Renal cortex interstitium (tissue), 15 donors: ENCODE results near the gene SULT1A1. TPM values are rescaled to one million over a fixed set of nuclear protein-coding genes. Genes with fewer than 3 reads are reported as not detected.
"Not testable (repeated sequence)": the region's sequence is repeated elsewhere in the genome, so short reads cannot be mapped to it uniquely, and the experiment has no call there.

ENCODE experiments used
- DNase-seq, 11 donors: peaks; one replicate each; pipeline ENCODE4 v3.0.0-alpha.2; 2013; ENCODE audit warnings: low read depth in 9 of 11, low spot score in 4 of 11; ENCODE audit errors: extremely low read depth in 1 of 11
- long read RNA-seq, 16 experiments: transcript quantifications; one replicate each; lab custom pipeline, GENCODE V29; 2026
- polyA plus RNA-seq, 3 donors: library from polyadenylated mRNA; unstranded; fragments of 120-200 nt; gene quantifications; one replicate each; pipeline ENCODE4 v1.2.1, GENCODE V29; 2013; ENCODE audit not compliant: insufficient read length in 3 of 3

Gene SULT1A1
- 10 to 100 TPM; 20.7 to 25.8 (median 21.0) TPM for polyA plus RNA-seq
- long read RNA-seq, donor 1, full-length matches to known transcripts = 17 of 23 reads
- long read RNA-seq, donor 1, partial matches to known transcripts = 6 of 23 reads
- long read RNA-seq, donor 1, other reads (novel, unspliced or antisense) = 0 of 23 reads
- long read RNA-seq, donor 2, partial matches to known transcripts = 0 of 3 reads
- long read RNA-seq, donor 2, other reads (novel, unspliced or antisense) = 0 of 3 reads
- long read RNA-seq, donor 3, transcript SULT1A1-201 (8 exons, 1,162 nt) = major isoform, 13 of 15 reads
- long read RNA-seq, donor 3, partial matches to known transcripts = 0 of 15 reads
- long read RNA-seq, donor 3, other reads (novel, unspliced or antisense) = 0 of 15 reads
- long read RNA-seq, donor 4, full-length matches to known transcripts = 17 of 17 reads
- long read RNA-seq, donor 4, partial matches to known transcripts = 0 of 17 reads
- long read RNA-seq, donor 4, other reads (novel, unspliced or antisense) = 0 of 17 reads
- long read RNA-seq, donor 5 = 0 reads
- long read RNA-seq, donor 6, full-length matches to known transcripts = 4 of 4 reads
- long read RNA-seq, donor 6, partial matches to known transcripts = 0 of 4 reads
- long read RNA-seq, donor 6, other reads (novel, unspliced or antisense) = 0 of 4 reads
- long read RNA-seq, donor 7, full-length matches to known transcripts = 12 of 21 reads
- long read RNA-seq, donor 7, partial matches to known transcripts = 9 of 21 reads
- long read RNA-seq, donor 7, other reads (novel, unspliced or antisense) = 0 of 21 reads
- long read RNA-seq, donor 8 = 0 reads
- long read RNA-seq, donor 9, transcript SULT1A1-201 (8 exons, 1,162 nt) = major isoform, 7 of 7 reads
- long read RNA-seq, donor 9, partial matches to known transcripts = 0 of 7 reads
- long read RNA-seq, donor 9, other reads (novel, unspliced or antisense) = 0 of 7 reads
- long read RNA-seq, donor 10, transcript SULT1A1-201 (8 exons, 1,162 nt) = major isoform, 7 of 20 reads
- long read RNA-seq, donor 10, partial matches to known transcripts = 12 of 20 reads
- long read RNA-seq, donor 10, other reads (novel, unspliced or antisense) = 0 of 20 reads
- long read RNA-seq, donor 11, full-length matches to known transcripts = 8 of 8 reads
- long read RNA-seq, donor 11, partial matches to known transcripts = 0 of 8 reads
- long read RNA-seq, donor 11, other reads (novel, unspliced or antisense) = 0 of 8 reads
- long read RNA-seq, donor 12, full-length matches to known transcripts = 7 of 7 reads
- long read RNA-seq, donor 12, partial matches to known transcripts = 0 of 7 reads
- long read RNA-seq, donor 12, other reads (novel, unspliced or antisense) = 0 of 7 reads
- long read RNA-seq, donor 13 = 0 reads
- long read RNA-seq, donor 14, transcript SULT1A1-201 (8 exons, 1,162 nt) = major isoform, 5 of 14 reads
- long read RNA-seq, donor 14, partial matches to known transcripts = 6 of 14 reads
- long read RNA-seq, donor 14, other reads (novel, unspliced or antisense) = 0 of 14 reads
- long read RNA-seq, donor 15, partial matches to known transcripts = 0 of 3 reads
- long read RNA-seq, donor 15, other reads (novel, unspliced or antisense) = 0 of 3 reads
- long read RNA-seq, donor 16, full-length matches to known transcripts = 26 of 33 reads
- long read RNA-seq, donor 16, partial matches to known transcripts = 7 of 33 reads
- long read RNA-seq, donor 16, other reads (novel, unspliced or antisense) = 0 of 33 reads

- peak in 2 of 11 donors; percentile 48 to 65 for DNase-seq
Measured at GRCh38 chr16:28609631-28610594, at the start of gene SULT1A1. TSS of gene SULT1A1 (minus strand) at chr16:28610044. CDS start at chr16:28608855, 1,189 bp downstream.

GRCh38 chr16:28639959-28640358 is 30.1 kb upstream of the SULT1A1 start:
- DNase-seq = not testable (repeated sequence)

GRCh38 chr16:28638359-28638758 is 28.5 kb upstream of the SULT1A1 start:
- DNase-seq = not testable (repeated sequence)

- DNase-seq = not testable (repeated sequence)
Measured at GRCh38 chr16:28637765-28638164, 27.9 kb upstream of the SULT1A1 start, which contains the start of gene NPIPB8. TSS of gene NPIPB8 (plus strand) at chr16:28638065. CDS start at chr16:28638361, 296 bp downstream.

GRCh38 chr16:28636093-28636823 is 26.4 kb upstream of the SULT1A1 start:
- DNase-seq = not testable (repeated sequence)

GRCh38 chr16:28630905-28631304 is 21.1 kb upstream of the SULT1A1 start:
- not testable (repeated sequence) for DNase-seq

GRCh38 chr16:28623172-28623711 is 13.4 kb upstream of the SULT1A1 start:
- peak in 1 of 11 donors; percentile 41 for DNase-seq

GRCh38 chr16:28622532-28623171 is 12.8 kb upstream of the SULT1A1 start:
- DNase-seq = not testable (repeated sequence)

- no peak for DNase-seq
Measured at GRCh38 chr16:28621481-28622155, 11.8 kb upstream of the SULT1A1 start.

GRCh38 chr16:28620316-28620715 is 10.5 kb upstream of the SULT1A1 start:
- DNase-seq = not testable (repeated sequence)

GRCh38 chr16:28617874-28618273 is 8.0 kb upstream of the SULT1A1 start:
- DNase-seq = peak in 1 of 11 donors; percentile 46

GRCh38 chr16:28616636-28617035 is 6.8 kb upstream of the SULT1A1 start:
- DNase-seq = no peak

- DNase-seq = not testable (repeated sequence)
Measured at GRCh38 chr16:28616224-28616577, 6.4 kb upstream of the SULT1A1 start.

GRCh38 chr16:28615486-28616223 is 5.8 kb upstream of the SULT1A1 start:
- not testable (repeated sequence) for DNase-seq
